Liver (tissue), 9 donors: ENCODE data around the gene EZR. TPM values are rescaled to one million over a fixed set of nuclear protein-coding genes. Genes with fewer than 3 reads are reported as not detected.
"Not testable (repeated sequence)": the region's sequence is repeated elsewhere in the genome, so short reads cannot be mapped to it uniquely, and the experiment has no call there.

ENCODE experiments used
- DNase-seq: peaks from one replicate; pipeline ENCODE4 v3.0.0-alpha.2; 2017; ENCODE audit warnings: low spot score
- H3K27ac ChIP-seq, 2 donors: one replicate each; pipeline ENCODE4 v1.7.0; 2013; ENCODE audit warnings: inconsistent platforms in 2 of 2, low read length in 2 of 2, control low read depth in 1 of 2, low read depth in 1 of 2, mild to moderate bottlenecking in 1 of 2
- H3K27me3 ChIP-seq, 4 donors: one replicate each; pipeline versions ENCODE4 v1.6.1 to v1.7.0; 2013; ENCODE audit warnings: low read length in 3 of 4, inconsistent platforms in 1 of 4, mild to moderate bottlenecking in 1 of 4, moderate library complexity in 1 of 4; ENCODE audit not compliant: control insufficient read depth in 4 of 4, insufficient read depth in 4 of 4
- H3K36me3 ChIP-seq, 4 donors: one replicate each; pipeline versions ENCODE4 v1.6.1 to v1.7.0; 2013; ENCODE audit warnings: low read length in 3 of 4, mild to moderate bottlenecking in 3 of 4, low read depth in 1 of 4, moderate library complexity in 1 of 4; ENCODE audit not compliant: control insufficient read depth in 4 of 4, insufficient read depth in 3 of 4
- H3K4me1 ChIP-seq, 4 donors: one replicate each; pipeline versions ENCODE4 v1.6.1 to v1.7.0; 2013; ENCODE audit warnings: low read length in 3 of 4, mild to moderate bottlenecking in 3 of 4, moderate library complexity in 1 of 4; ENCODE audit not compliant: control insufficient read depth in 4 of 4, insufficient read depth in 4 of 4
- H3K4me3 ChIP-seq, 3 donors: one replicate each; pipeline versions ENCODE4 v1.6.1 to v1.7.0; 2013; ENCODE audit warnings: low read length in 3 of 3, control low read depth in 1 of 3, low read depth in 1 of 3, mild to moderate bottlenecking in 1 of 3
- H3K9ac ChIP-seq, 2 donors: one replicate each; pipeline ENCODE4 v1.7.0; 2013; ENCODE audit warnings: low read length in 2 of 2, mild to moderate bottlenecking in 2 of 2, moderate library complexity in 2 of 2, control low read depth in 1 of 2, low read depth in 1 of 2
- H3K9me3 ChIP-seq, 4 donors: one replicate each; pipeline versions ENCODE4 v1.6.1 to v1.7.0; 2013; ENCODE audit warnings: low read length in 3 of 4; ENCODE audit not compliant: control insufficient read depth in 4 of 4
- ATF3 ChIP-seq: IDR thresholded peaks from 2 replicates; pipeline ENCODE4 v1.6.1; 2016; ENCODE audit warnings: antibody characterized with exemption
- CTCF ChIP-seq: fragments of 150-350 bp; IDR thresholded peaks from 2 replicates; pipeline ENCODE4 v1.5.1; 2017; ENCODE audit warnings: improper control_type of control experiment, low read depth, low read length; ENCODE audit not compliant: missing input control
- EGR1 ChIP-seq, 2 donors: IDR thresholded peaks; 2 replicates each; pipeline ENCODE4 v1.6.1; 2016 to 2018; ENCODE audit warnings: antibody characterized with exemption in 2 of 2, low read depth in 2 of 2
- FOXA1 ChIP-seq: IDR thresholded peaks from 2 replicates; pipeline ENCODE4 v1.6.1; 2016; ENCODE audit warnings: antibody characterized with exemption
- FOXA2 ChIP-seq: IDR thresholded peaks from 2 replicates; pipeline ENCODE4 v1.6.1; 2016; ENCODE audit warnings: antibody characterized with exemption
- GABPA ChIP-seq, 2 donors: IDR thresholded peaks in 1 of 2; conservative IDR thresholded peaks in 1 of 2; 2 replicates each; pipeline ENCODE4 v1.6.1; 2016; ENCODE audit warnings: antibody characterized with exemption in 2 of 2, mild to moderate bottlenecking in 1 of 2, moderate library complexity in 1 of 2
- HNF4A ChIP-seq, 2 donors: conservative IDR thresholded peaks; 2 replicates each; pipeline ENCODE4 v1.6.1; 2016; ENCODE audit warnings: antibody characterized with exemption in 2 of 2, mild to moderate bottlenecking in 2 of 2
- HNF4G ChIP-seq: IDR thresholded peaks from 2 replicates; pipeline ENCODE4 v1.6.1; 2016; ENCODE audit warnings: antibody characterized with exemption
- JUND ChIP-seq, 2 donors: IDR thresholded peaks; 2 replicates each; pipeline ENCODE4 v1.6.1; 2016; ENCODE audit warnings: antibody characterized with exemption in 2 of 2
- RAD21 ChIP-seq, 2 donors: IDR thresholded peaks; 2 replicates each; pipeline ENCODE4 v1.6.1; 2016; ENCODE audit warnings: antibody characterized with exemption in 2 of 2, mild to moderate bottlenecking in 2 of 2
- REST ChIP-seq: IDR thresholded peaks from 2 replicates; pipeline ENCODE4 v1.6.1; 2016; ENCODE audit warnings: antibody characterized with exemption, mild to moderate bottlenecking
- SP1 ChIP-seq: IDR thresholded peaks from 2 replicates; pipeline ENCODE4 v1.6.1; 2018; ENCODE audit warnings: antibody characterized with exemption, mild to moderate bottlenecking
- YY1 ChIP-seq: IDR thresholded peaks from 2 replicates; pipeline ENCODE4 v1.6.1; 2016; ENCODE audit warnings: antibody characterized with exemption, mild to moderate bottlenecking
- ZBTB33 ChIP-seq: IDR thresholded peaks from 2 replicates; pipeline ENCODE4 v1.6.1; 2016; ENCODE audit warnings: antibody characterized with exemption
- WGBS: extraction: QIAGEN DNeasy Blood & Tissue Kit; methylation state at CpG from one replicate; pipeline ENCODE4 v1.1.7; 2013; 5-methylcytosine and 5-hydroxymethylcytosine counted together
- polyA plus RNA-seq, 2 donors: library from polyadenylated mRNA; stranded (reverse) in 1 of 2; unstranded in 1 of 2; fragments of 200-250 nt in 1 of 2; fragments of >200 nt in 1 of 2; fragmentation: Nextera tagmentation in 1 of 2; extraction: Ambion mirVana in 1 of 2; gene quantifications; one replicate each; pipeline versions ENCODE4 v1.2.1 to v1.2.3, GENCODE V29; 2013 to 2015
- total RNA-seq, 2 donors: library from RNA; depleted of rRNA; stranded (reverse); fragments of >200 nt; gene quantifications; one replicate each; pipeline ENCODE4 v1.2.3, GENCODE V29; 2014
- donor health status: healthy.
- donor health status: healthy.
- donor health status: healthy.
- donor health status: healthy.
- donor health status: healthy.

EZR gene
- total and polyA plus RNA-seq, 4 donors = 22.0 to 35.4 (median 25.4) TPM

GRCh38 chr6:158795516-158795915 is 23.7 kb downstream of the EZR start:
- Histone ChIP-seq H3K4me3 (no peak overlapping the region), H3K9ac (no peak overlapping the region), H3K36me3 (no peaks in the 10 kb centered on the region), H3K4me1 (peaks cover 9 to 35% (median 24%) of the 10 kb centered on the region in 4 donors), H3K27me3 (no peaks in the 10 kb centered on the region), H3K9me3 (no peaks in the 10 kb centered on the region), H3K27ac (no peak overlapping the region)
- TF ChIP-seq FOXA2 = no peak
- no peak for TF ChIP-seq EGR1 (IDR thresholded peaks at IDR 0.05; ENCODE audit: low read depth in 2 of 2)
- no peak for TF ChIP-seq HNF4G
- no peak for TF ChIP-seq GABPA (IDR thresholded peaks at IDR 0.05 in 1 of 2, conservative IDR thresholded peaks at IDR 0.05 in 1 of 2)
- no peak for TF ChIP-seq RAD21 (IDR thresholded peaks at IDR 0.05)
- no peak for TF ChIP-seq FOXA1
- no peak for TF ChIP-seq JUND (IDR thresholded peaks at IDR 0.05)
- no peak for TF ChIP-seq SP1
- WGBS = 89% methylated on average over 5 of the region's 5 CpGs
- no peak for DNase-seq

GRCh38 chr6:158793432-158793831 is 25.7 kb downstream of the EZR start:
- H3K27me3 ChIP-seq = no peaks in the 10 kb centered on the region
- no peak overlapping the region for H3K9ac ChIP-seq
- no peak for TF ChIP-seq YY1
- peak; percentile 33 for TF ChIP-seq CTCF
- peak; percentile 69 to 78 for TF ChIP-seq RAD21 (IDR thresholded peaks at IDR 0.05)
- no peak for DNase-seq
- no peaks in the 10 kb centered on the region for H3K9me3 ChIP-seq
- H3K4me3 ChIP-seq = no peak overlapping the region
- no peak overlapping the region for H3K27ac ChIP-seq
- WGBS = 50% methylated on average over 1 of the region's 1 CpG
- H3K36me3 ChIP-seq = no peaks in the 10 kb centered on the region
- H3K4me1 ChIP-seq = peaks cover 0 to 29% (median 13%) of the 10 kb centered on the region in 4 donors

- H3K36me3 ChIP-seq, DNase-seq, H3K9ac ChIP-seq, H3K27me3 ChIP-seq, H3K4me3 ChIP-seq, H3K27ac ChIP-seq, H3K9me3 ChIP-seq: not testable (repeated sequence)
- peaks cover 0 to 20% (median 7%) of the 10 kb centered on the region in 4 donors for H3K4me1 ChIP-seq
- WGBS = 94% methylated on average over 10 of the region's 10 CpGs
Observed at GRCh38 chr6:158792505-158792904, 26.7 kb downstream of the EZR start.

GRCh38 chr6:158791274-158791855 is 27.8 kb downstream of the EZR start:
- no peaks in the 10 kb centered on the region for H3K9me3 ChIP-seq
- no peak overlapping the region for H3K4me3 ChIP-seq
- peaks cover 0 to 7% (median 0%) of the 10 kb centered on the region in 4 donors for H3K36me3 ChIP-seq
- no peak for DNase-seq
- WGBS = 86% methylated on average over 7 of the region's 7 CpGs
- no peak overlapping the region for H3K27ac ChIP-seq
- peaks cover 0 to 15% (median 6%) of the 10 kb centered on the region in 4 donors for H3K4me1 ChIP-seq
- no peak overlapping the region for H3K9ac ChIP-seq
- H3K27me3 ChIP-seq = no peaks in the 10 kb centered on the region
- TF ChIP-seq REST = no peak
- no peak for TF ChIP-seq HNF4A (conservative IDR thresholded peaks at IDR 0.05)
- no peak for TF ChIP-seq ZBTB33
- no peak for TF ChIP-seq HNF4G
- no peak for TF ChIP-seq YY1
- TF ChIP-seq ATF3 = no peak
